Measurements from ENCODE around the gene ADAD2. TPM values are rescaled to one million over a fixed set of nuclear protein-coding genes. Genes with fewer than 3 reads are reported as not detected.

The ADAD2 gene
- total and polyA plus RNA-seq, 2 of the 4 experiments (the other 2 are of a cell fraction), result not detected

GRCh38 chr16:84179612-84180320 is 11.2 kb upstream of the ADAD2 start:
- Histone ChIP-seq H3K4ac (ENCODE audit: low read depth, low read length) (no peak overlapping the region), H3K27ac (ENCODE audit: insufficient read depth, low read length) (no peak overlapping the region), H4K91ac (ENCODE audit: insufficient read depth, low read depth, low read length) (no peak overlapping the region), H2AK5ac (ENCODE audit: low read depth, low read length) (no peak overlapping the region), H3K9me3 (ENCODE audit: control insufficient read depth, insufficient read depth, low read length) (no peaks in the 10 kb centered on the region), H3K18ac (ENCODE audit: low read depth, low read length) (no peak overlapping the region), H2BK5ac (ENCODE audit: low read depth, low read length, poor library complexity, severe bottlenecking) (no peak overlapping the region), H2BK120ac (ENCODE audit: low read depth, low read length) (no peak overlapping the region), H2BK20ac (ENCODE audit: low read depth, low read length) (no peak overlapping the region), H3K79me1 (ENCODE audit: low read depth in 1 of 2, low read length in 2 of 2) (peaks cover 8 to 41% of the 10 kb centered on the region in 2 experiments), H2BK15ac (ENCODE audit: low read depth, low read length) (no peak overlapping the region), H3K4me1 (ENCODE audit: control insufficient read depth, insufficient read depth, low read length) (peaks cover 15% of the 10 kb centered on the region), H4K5ac (ENCODE audit: low read depth, low read length) (no peak overlapping the region), H3K23ac (ENCODE audit: low read depth, low read length) (no peak overlapping the region), H3K36me3 (ENCODE audit: control insufficient read depth, insufficient read depth, low read length) (peaks cover 56% of the 10 kb centered on the region), H2AFZ (replicated peaks; ENCODE audit: low read length, poor library complexity) (no peak overlapping the region), H3K4me3 (ENCODE audit: insufficient read depth, low read depth, low read length) (no peak overlapping the region), H3K9ac (ENCODE audit: low read depth, low read length) (no peak overlapping the region), H3K56ac (ENCODE audit: extremely low read depth, insufficient read depth, low read length) (no peak overlapping the region), H4K20me1 (ENCODE audit: insufficient read depth, low read length) (peaks cover 25% of the 10 kb centered on the region), H3K9me1 (ENCODE audit: insufficient read depth, low read length) (peaks cover 12% of the 10 kb centered on the region; the same call in 1 of the 2 replicates), H4K8ac (ENCODE audit: low read depth in 2 of 2, low read length in 2 of 2) (no peak overlapping the region), H3K4me2 (ENCODE audit: low read depth, low read length) (no peak overlapping the region), H2AK9ac (replicated peaks; ENCODE audit: low read depth, low read length, poor library complexity) (no peak overlapping the region), H3K14ac (replicated peaks; ENCODE audit: low read depth, low read length) (no peak overlapping the region), H3K27me3 (ENCODE audit: control insufficient read depth, insufficient read depth, low read length) (no peaks in the 10 kb centered on the region)
- BruUV-seq (replicated peaks), result no TSS peak
- intact Hi-C loops (cut with micrococcal nuclease), result loop anchor here (5.0 kb wide), 3 partner anchors 62 to 128 kb away; partner anchors contain the start of gene MBTPS1
- no peak for DNase-seq
- no peak for TF ChIP-seq BHLHE40 (IDR thresholded peaks at IDR 0.05; ENCODE audit: low read depth, low read length)
- no peak for TF ChIP-seq MAZ (IDR thresholded peaks at IDR 0.05; ENCODE audit: borderline replicate concordance, low read depth, low read length)
- no peak for TF ChIP-seq RCOR1 (IDR thresholded peaks at IDR 0.05; ENCODE audit: insufficient replicate concordance, low read length)
- TF ChIP-seq RAD21 (IDR thresholded peaks at IDR 0.05; ENCODE audit: low read length), result no peak
- TF ChIP-seq RFX5 (IDR thresholded peaks at IDR 0.05; ENCODE audit: low read depth, low read length), result no peak
- no peak for TF ChIP-seq USF2 (IDR thresholded peaks at IDR 0.05; ENCODE audit: low read depth, low read length)
- TF ChIP-seq SMC3 (IDR thresholded peaks at IDR 0.05; ENCODE audit: low read depth, low read length), result no peak
- TF ChIP-seq CTCF (conservative IDR thresholded peaks at IDR 0.05; ENCODE audit: low read depth, low read length), result no peak
- WGBS, 2 experiments (ENCODE audit: extremely low coverage in 2 of 2, insufficient read length in 1 of 2), result 88% methylated on average over 17 of the region's 33 CpGs; no CpG with 5 or more reads in 1 of the 2 experiments
- CTCF ChIA-PET, result no interaction called here
- POLR2A ChIA-PET (ENCODE audit: unreplicated experiment), result no interaction called here
- ATAC-seq (ENCODE audit: low read depth), result no peak
- in situ Hi-C loops (cut with MboI; ENCODE audit: low sequenced_read_pairs), result loop anchor here (5.0 to 10.0 kb wide), 2 partner anchors 92 to 215 kb away; partner anchors contain the start of gene NECAB2
- dilution Hi-C loops (cut with HindIII; ENCODE audit: low sequenced_read_pairs, unreplicated experiment), result no loop called here

All from IMR-90 (cell line).